ENCODE measurements around the gene PRDM15. TPM values are rescaled to one million over a fixed set of nuclear protein-coding genes. Genes with fewer than 3 reads are reported as not detected.
A peak's percentile ranks its signal among the peaks of the same experiment; 100 is the strongest.

The PRDM15 gene
- total RNA-seq, 1 donor from 2014 or later, result 20.5 TPM

- H3K9me3 ChIP-seq, result no peaks in the 10 kb centered on the region
- intact Hi-C loops (cut with DNase I), result no loop called here
- H3K27ac ChIP-seq, result no peak overlapping the region
- H3K4me3 ChIP-seq, result no peak overlapping the region
- TF ChIP-seq CTCF (IDR thresholded peaks at IDR 0.05), result no peak
- no peak for DNase-seq (ENCODE audit: low spot score in 2 of 2)
- H3K4me1 ChIP-seq, result no peaks in the 10 kb centered on the region
- H3K36me3 ChIP-seq, result no peaks in the 10 kb centered on the region
- no peaks in the 10 kb centered on the region for H3K27me3 ChIP-seq
These were observed 95.5 kb downstream of the PRDM15 start for GRCh38 chr21:41783476-41784180.

- DNase-seq (ENCODE audit: low spot score in 2 of 2), result no peak
- Histone ChIP-seq H3K9me3 (no peaks in the 10 kb centered on the region), H3K27me3 (no peaks in the 10 kb centered on the region), H3K36me3 (no peaks in the 10 kb centered on the region), H3K4me1 (peaks cover 0 to 3% of the 10 kb centered on the region in 2 donors), H3K4me3 (no peak overlapping the region), H3K27ac (no peak overlapping the region)
- intact Hi-C loops (cut with DNase I), result no loop called here
- no peak for TF ChIP-seq CTCF (IDR thresholded peaks at IDR 0.05)
These were observed 98.1 kb downstream of the PRDM15 start for GRCh38 chr21:41781050-41781410.

GRCh38 chr21:41780337-41781049 is 98.7 kb downstream of the PRDM15 start:
- H3K4me1 ChIP-seq, result peaks cover 0 to 3% of the 10 kb centered on the region in 2 donors
- H3K27me3 ChIP-seq, result no peaks in the 10 kb centered on the region
- no peak for DNase-seq (ENCODE audit: low spot score in 2 of 2)
- no peaks in the 10 kb centered on the region for H3K9me3 ChIP-seq
- no peaks in the 10 kb centered on the region for H3K36me3 ChIP-seq
- H3K27ac ChIP-seq, result no peak overlapping the region
- TF ChIP-seq CTCF (IDR thresholded peaks at IDR 0.05), result no peak
- no peak overlapping the region for H3K4me3 ChIP-seq
- intact Hi-C loops (cut with DNase I), result no loop called here

GRCh38 chr21:41779659-41780058 is 99.5 kb downstream of the PRDM15 start:
- Histone ChIP-seq H3K27ac (no peak overlapping the region), H3K4me1 (peaks cover 0 to 3% of the 10 kb centered on the region in 2 donors), H3K4me3 (no peak overlapping the region), H3K9me3 (no peaks in the 10 kb centered on the region), H3K36me3 (no peaks in the 10 kb centered on the region), H3K27me3 (no peaks in the 10 kb centered on the region)
- TF ChIP-seq CTCF (IDR thresholded peaks at IDR 0.05), result no peak
- intact Hi-C loops (cut with DNase I), result loop anchor here (5.0 to 10.0 kb wide), 3 partner anchors 98 to 657 kb away; partner anchors contain the start of gene PRDM15
- DNase-seq (ENCODE audit: low spot score in 2 of 2), result no peak

- H3K4me3 ChIP-seq, result no peak overlapping the region
- peaks cover 0 to 3% of the 10 kb centered on the region in 2 donors for H3K4me1 ChIP-seq
- H3K36me3 ChIP-seq, result no peaks in the 10 kb centered on the region
- no peak for TF ChIP-seq CTCF (IDR thresholded peaks at IDR 0.05)
- peak in 1 of 2 donors; percentile 38 for DNase-seq (ENCODE audit: low spot score in 2 of 2)
- H3K9me3 ChIP-seq, result no peaks in the 10 kb centered on the region
- no peaks in the 10 kb centered on the region for H3K27me3 ChIP-seq
- intact Hi-C loops (cut with DNase I), result loop anchor here (1.0 to 10.0 kb wide), 5 partner anchors 37 to 657 kb away; partner anchors contain the start of gene PRDM15
- H3K27ac ChIP-seq, result no peak overlapping the region
These were observed 100.1 kb downstream of the PRDM15 start for GRCh38 chr21:41778930-41779600.

Measured in ascending aorta (tissue), 2 donors.